ENCODE measurements around the gene ALK.

ALK gene

GRCh38 chr2:29147963-29148362, 773.4 kb downstream of the ALK start:
- in situ Hi-C loops (cut with HindIII; ENCODE audit: low sequenced_read_pairs): no loop called here
- TF ChIP-seq CTCF (IDR thresholded peaks at IDR 0.05; ENCODE audit: low read depth, low read length, missing control alignments): no peak
- no peak for DNase-seq (ENCODE audit: low read depth)
- no peak overlapping the region for H3K4me3 ChIP-seq (ENCODE audit: low read depth, low read length)

GRCh38 chr2:29146197-29146596, 775.2 kb downstream of the ALK start:
- no peak for TF ChIP-seq CTCF (IDR thresholded peaks at IDR 0.05; ENCODE audit: low read depth, low read length, missing control alignments)
- in situ Hi-C loops (cut with HindIII; ENCODE audit: low sequenced_read_pairs): no loop called here
- DNase-seq (ENCODE audit: low read depth): no peak
- no peak overlapping the region for H3K4me3 ChIP-seq (ENCODE audit: low read depth, low read length)

- TF ChIP-seq CTCF (IDR thresholded peaks at IDR 0.05; ENCODE audit: low read depth, low read length, missing control alignments): no peak
- H3K4me3 ChIP-seq (ENCODE audit: low read depth, low read length): no peak overlapping the region
- no peak for DNase-seq (ENCODE audit: low read depth)
- in situ Hi-C loops (cut with HindIII; ENCODE audit: low sequenced_read_pairs): no loop called here
These were observed 777.7 kb downstream of the ALK start for GRCh38 chr2:29143657-29144056.

Measured in astrocyte of the cerebellum (primary cell).